Endothelial cell (in vitro differentiated cells): ENCODE results near the gene CCDC134. TPM values are rescaled to one million over a fixed set of nuclear protein-coding genes. Genes with fewer than 3 reads are reported as not detected.
"Not testable (repeated sequence)": the region's sequence is repeated elsewhere in the genome, so short reads cannot be mapped to it uniquely, and the experiment has no call there.

Experiments used
- DNase-seq: peaks from one replicate; pipeline ENCODE4 v3.0.0; 2021; ENCODE audit warnings: low spot score
- H3K27ac Mint-ChIP-seq: one replicate; pipeline ENCODE4 v1.8.0; 2021; ENCODE audit warnings: mixed read lengths, inconsistent platforms; ENCODE audit not compliant: unreplicated experiment
- H3K27me3 Mint-ChIP-seq: one replicate; pipeline ENCODE4 v1.8.0; 2021; ENCODE audit warnings: mild to moderate bottlenecking, moderate library complexity, mixed read lengths, inconsistent platforms; ENCODE audit not compliant: unreplicated experiment
- H3K36me3 Mint-ChIP-seq: one replicate; pipeline ENCODE4 v1.8.0; 2021; ENCODE audit warnings: mild to moderate bottlenecking, low read depth, mixed read lengths, inconsistent platforms; ENCODE audit not compliant: unreplicated experiment
- H3K4me1 Mint-ChIP-seq: one replicate; pipeline ENCODE4 v1.8.0; 2021; ENCODE audit warnings: mild to moderate bottlenecking, mixed read lengths, inconsistent platforms; ENCODE audit not compliant: unreplicated experiment
- H3K4me3 Mint-ChIP-seq: one replicate; pipeline ENCODE4 v1.8.0; 2021; ENCODE audit warnings: mild to moderate bottlenecking, mixed read lengths, inconsistent platforms; ENCODE audit not compliant: unreplicated experiment
- H3K9me3 Mint-ChIP-seq: one replicate; pipeline ENCODE4 v1.8.0; 2021; ENCODE audit warnings: mixed read lengths, inconsistent platforms; ENCODE audit not compliant: unreplicated experiment
- total RNA-seq: library from RNA; stranded (reverse); fragmentation: NEBNext Ultra II Directional; extraction: Animal tissue kit (Norgen Biotek cat#: 25700); gene quantifications from one replicate; pipeline ENCODE4 v1.2.1, GENCODE V29; 2021; ENCODE audit not compliant: unreplicated experiment
- TF ChIP-seq, protein P1 (sequence below): fragments of 200-600 bp; sonication (generic); IDR thresholded peaks from one replicate; pipeline ENCODE4 v1.5.0; 2021; ENCODE audit warnings: antibody characterized with exemption; ENCODE audit not compliant: unreplicated experiment

The CCDC134 gene
- total RNA-seq, 1 donor from 2014 or later = 8.8 TPM

DNA sequence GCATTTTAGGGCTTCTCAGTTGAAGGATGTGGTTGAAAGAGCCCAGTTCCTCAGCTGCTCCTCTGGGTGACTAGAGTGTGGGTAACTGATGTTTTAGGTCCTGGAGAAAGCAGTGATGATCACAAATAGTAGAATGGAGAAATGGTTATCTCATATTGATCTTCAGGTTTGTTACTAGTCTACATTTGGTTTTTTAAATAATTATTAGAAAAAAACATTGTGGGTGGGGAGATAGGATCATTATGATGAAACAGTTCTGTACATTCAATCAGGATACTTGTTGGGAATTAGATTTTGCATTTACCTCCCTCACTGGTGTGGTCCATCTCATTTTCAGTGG, 57.4 kb downstream of the CCDC134 start:
- TF ChIP-seq, protein P1, sequence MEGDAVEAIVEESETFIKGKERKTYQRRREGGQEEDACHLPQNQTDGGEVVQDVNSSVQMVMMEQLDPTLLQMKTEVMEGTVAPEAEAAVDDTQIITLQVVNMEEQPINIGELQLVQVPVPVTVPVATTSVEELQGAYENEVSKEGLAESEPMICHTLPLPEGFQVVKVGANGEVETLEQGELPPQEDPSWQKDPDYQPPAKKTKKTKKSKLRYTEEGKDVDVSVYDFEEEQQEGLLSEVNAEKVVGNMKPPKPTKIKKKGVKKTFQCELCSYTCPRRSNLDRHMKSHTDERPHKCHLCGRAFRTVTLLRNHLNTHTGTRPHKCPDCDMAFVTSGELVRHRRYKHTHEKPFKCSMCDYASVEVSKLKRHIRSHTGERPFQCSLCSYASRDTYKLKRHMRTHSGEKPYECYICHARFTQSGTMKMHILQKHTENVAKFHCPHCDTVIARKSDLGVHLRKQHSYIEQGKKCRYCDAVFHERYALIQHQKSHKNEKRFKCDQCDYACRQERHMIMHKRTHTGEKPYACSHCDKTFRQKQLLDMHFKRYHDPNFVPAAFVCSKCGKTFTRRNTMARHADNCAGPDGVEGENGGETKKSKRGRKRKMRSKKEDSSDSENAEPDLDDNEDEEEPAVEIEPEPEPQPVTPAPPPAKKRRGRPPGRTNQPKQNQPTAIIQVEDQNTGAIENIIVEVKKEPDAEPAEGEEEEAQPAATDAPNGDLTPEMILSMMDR = no peak
- peaks cover 7% of the 10 kb centered on the region for H3K4me1 Mint-ChIP-seq
- H3K9me3 Mint-ChIP-seq = no peaks in the 10 kb centered on the region
- H3K4me3 Mint-ChIP-seq = no peak overlapping the region
- no peaks in the 10 kb centered on the region for H3K36me3 Mint-ChIP-seq
- no peak for DNase-seq
- H3K27me3 Mint-ChIP-seq = no peaks in the 10 kb centered on the region
- no peak overlapping the region for H3K27ac Mint-ChIP-seq

DNA sequence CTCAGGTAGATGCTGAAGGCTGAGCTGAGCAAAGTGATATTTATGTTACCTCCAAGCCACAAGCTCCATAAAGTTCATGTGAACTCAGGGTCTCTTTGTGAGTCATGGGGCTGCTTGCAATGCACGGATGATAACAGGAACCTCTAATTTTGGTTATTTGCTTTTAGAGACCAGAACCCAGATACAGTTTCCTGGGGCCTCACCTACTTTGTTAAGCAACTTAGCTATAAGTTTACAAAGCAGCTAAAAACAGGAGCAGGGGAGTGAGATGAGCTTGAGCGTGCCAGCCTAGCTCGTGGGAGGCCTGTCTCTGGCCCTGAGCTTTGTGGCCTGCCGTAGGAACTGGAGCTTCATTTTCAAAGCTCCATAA, 61.7 kb downstream of the CCDC134 start:
- peaks cover 14% of the 10 kb centered on the region for H3K36me3 Mint-ChIP-seq
- TF ChIP-seq, protein P1 = no peak
- no peaks in the 10 kb centered on the region for H3K9me3 Mint-ChIP-seq
- DNase-seq = no peak
- H3K27me3 Mint-ChIP-seq = peaks cover 1% of the 10 kb centered on the region
- peaks cover 9% of the 10 kb centered on the region for H3K4me1 Mint-ChIP-seq
- H3K27ac Mint-ChIP-seq = no peak overlapping the region
- no peak overlapping the region for H3K4me3 Mint-ChIP-seq

DNA sequence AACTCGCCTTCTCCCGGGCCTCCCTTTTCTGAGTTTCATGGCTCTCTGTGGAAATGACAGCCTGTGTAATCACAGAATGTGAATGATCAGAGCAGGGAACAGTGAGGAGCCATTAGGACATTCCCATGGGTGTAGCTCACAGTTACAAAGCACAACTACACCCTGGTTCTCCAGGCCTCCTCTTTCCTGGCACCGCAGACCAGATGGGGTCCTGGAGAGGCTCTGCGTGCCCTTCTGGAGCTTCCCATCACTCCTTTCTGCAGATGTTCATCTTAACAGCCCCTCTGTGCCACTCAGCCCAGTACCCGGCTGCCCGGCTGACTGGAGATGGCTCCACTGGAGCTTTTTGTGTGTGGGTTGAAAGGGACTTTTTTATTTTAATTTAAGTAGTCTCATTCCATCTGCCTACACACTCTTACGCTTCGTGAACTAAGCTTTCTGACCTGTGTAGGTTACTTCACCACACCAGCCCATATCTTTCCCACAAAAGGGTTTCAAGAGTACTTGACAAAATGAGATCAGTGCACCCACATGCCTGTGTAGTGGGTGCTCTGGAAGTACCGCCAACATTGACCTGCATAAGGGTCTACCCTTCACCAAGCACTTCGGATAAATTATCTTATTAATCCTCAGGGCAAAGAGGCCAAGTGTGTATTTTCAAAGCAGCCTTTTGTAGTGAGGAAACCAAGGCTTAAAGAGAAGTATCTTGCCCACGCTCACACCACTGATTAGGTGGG, 62.2 kb downstream of the CCDC134 start:
- Mint-ChIP-seq H3K36me3 (peaks cover 15% of the 10 kb centered on the region), H3K27ac (peak overlapping the region; percentile 48), H3K4me3 (no peak overlapping the region), H3K9me3 (no peaks in the 10 kb centered on the region), H3K4me1 (peaks cover 6% of the 10 kb centered on the region), H3K27me3 (peaks cover 1% of the 10 kb centered on the region)
- TF ChIP-seq, protein P1 = no peak
- no peak for DNase-seq

DNA sequence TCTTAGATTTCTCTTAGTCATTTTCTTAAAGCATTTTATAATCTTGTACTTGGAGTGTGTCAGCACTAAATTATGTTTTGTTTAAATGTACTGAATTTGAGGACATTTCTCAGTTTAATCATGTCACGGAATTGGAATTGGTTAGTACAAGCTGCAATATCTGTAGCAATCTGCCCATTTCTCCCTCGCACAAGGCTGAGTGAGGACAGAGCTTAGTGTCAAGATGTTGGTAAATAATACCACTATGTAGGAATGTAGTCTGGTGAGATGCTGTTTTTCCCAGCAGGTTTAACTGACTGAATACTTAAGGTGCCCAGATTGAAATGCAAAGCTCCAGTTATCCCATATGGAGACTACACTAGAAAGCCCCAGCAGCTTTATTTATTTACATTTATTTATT, 63.0 kb downstream of the CCDC134 start:
- Mint-ChIP-seq H3K9me3 (no peaks in the 10 kb centered on the region), H3K4me3 (no peak overlapping the region), H3K27me3 (peaks cover 1% of the 10 kb centered on the region), H3K36me3 (peaks cover 15% of the 10 kb centered on the region), H3K4me1 (peaks cover 5% of the 10 kb centered on the region), H3K27ac (no peak overlapping the region)
- no peak for DNase-seq
- TF ChIP-seq, protein P1 = no peak

DNA sequence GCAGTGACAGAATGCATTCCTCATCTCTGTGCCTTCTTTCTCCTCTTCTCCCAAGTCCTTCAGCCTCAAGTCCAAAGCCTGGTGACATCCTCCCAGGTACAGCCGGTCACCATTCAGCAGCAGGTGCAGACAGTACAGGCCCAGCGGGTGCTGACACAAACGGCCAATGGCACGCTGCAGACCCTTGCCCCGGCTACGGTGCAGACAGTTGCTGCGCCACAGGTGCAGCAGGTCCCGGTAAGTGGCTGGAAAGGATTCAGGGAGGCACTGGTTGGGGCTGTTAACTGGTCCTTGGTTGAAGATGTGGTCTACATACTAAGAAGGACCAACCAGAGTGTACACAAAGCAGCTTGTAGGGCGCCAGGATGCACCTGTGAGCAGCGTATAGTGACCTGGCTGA, 68.1 kb downstream of the CCDC134 start:
- H3K36me3 Mint-ChIP-seq = peaks cover 29% of the 10 kb centered on the region
- TF ChIP-seq, protein P1 = no peak
- no peak overlapping the region for H3K27ac Mint-ChIP-seq
- H3K4me1 Mint-ChIP-seq = peaks cover 5% of the 10 kb centered on the region
- H3K4me3 Mint-ChIP-seq = no peak overlapping the region
- peaks cover 3% of the 10 kb centered on the region for H3K27me3 Mint-ChIP-seq
- no peak for DNase-seq
- H3K9me3 Mint-ChIP-seq = no peaks in the 10 kb centered on the region

DNA sequence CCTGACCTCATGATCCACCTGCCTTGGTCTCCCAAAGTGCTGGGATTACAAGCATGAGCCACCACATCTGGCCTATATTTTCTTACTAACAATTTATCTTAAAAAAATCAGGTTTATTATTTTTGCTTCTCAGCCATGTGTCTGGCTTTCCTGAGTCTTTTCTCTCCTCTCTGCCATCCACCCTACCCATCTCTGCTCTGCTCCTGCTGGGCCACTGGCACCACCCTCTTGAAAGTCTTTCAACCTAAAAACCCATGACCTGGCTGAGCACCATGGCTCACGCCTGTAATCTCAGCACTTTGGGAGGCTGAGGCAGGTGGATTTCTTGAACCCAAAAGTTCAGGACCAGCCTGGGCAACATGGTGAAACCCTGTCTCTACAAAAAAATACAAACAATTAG, 69.6 kb downstream of the CCDC134 start:
- not testable (repeated sequence) for H3K9me3 Mint-ChIP-seq, DNase-seq, H3K4me3 Mint-ChIP-seq, H3K27ac Mint-ChIP-seq, H3K4me1 Mint-ChIP-seq, H3K27me3 Mint-ChIP-seq
- H3K36me3 Mint-ChIP-seq = peaks cover 30% of the 10 kb centered on the region
